ENCODE measurements around the gene CD47. TPM values are rescaled to one million over a fixed set of nuclear protein-coding genes. Genes with fewer than 3 reads are reported as not detected.

Gene CD47
- total RNA-seq, 1 experiment from 2014 or later: 89.7 TPM

- H3K27me3 ChIP-seq (ENCODE audit: control insufficient read depth, insufficient read depth, low read length): no peaks in the 10 kb centered on the region
- ChIA-PET CTCF (no interaction called here), POLR2A (no interaction called here)
- no peaks in the 10 kb centered on the region for H3K9me3 ChIP-seq (ENCODE audit: control insufficient read depth, insufficient read depth, low read depth, low read length)
- BruUV-seq (replicated peaks): no TSS peak
- H3K4me3 ChIP-seq (ENCODE audit: low read depth in 2 of 2, low read length in 2 of 2): no peak overlapping the region
- TF ChIP-seq SIN3A (IDR thresholded peaks at IDR 0.05; ENCODE audit: borderline replicate concordance, insufficient read depth, low read depth, low read length) (no peak), REST (IDR thresholded peaks at IDR 0.05; ENCODE audit: insufficient read depth in 1 of 2, low read depth in 2 of 2, low read length in 1 of 2) (no peak), CTCF (IDR thresholded peaks at IDR 0.05) (no peak), POLR2AphosphoS5 (IDR thresholded peaks at IDR 0.05; ENCODE audit: low read depth, low read length) (no peak), TCF7L2 (IDR thresholded peaks at IDR 0.05; ENCODE audit: low read depth, low read length) (no peak)
- intact Hi-C loops (cut with micrococcal nuclease; ENCODE audit: unreplicated experiment) (no loop called here), in situ Hi-C loops (cut with HindIII; ENCODE audit: low pct_unique_long_range_greater_than_20kb, low sequenced_read_pairs) (no loop called here)
- ATAC-seq (no peak), DNase-seq (ENCODE audit: low read depth, low spot score) (no peak)
- 0 out of 2 replicates have a peak, but pooled peaks cover 2% of the 10 kb centered on the region for H3K36me3 ChIP-seq (ENCODE audit: control insufficient read depth, insufficient read depth, low read length)
- no peaks in the 10 kb centered on the region for H3K4me1 ChIP-seq (ENCODE audit: control insufficient read depth, insufficient read depth, low read length)
- no peak overlapping the region for H3K27ac ChIP-seq (ENCODE audit: low read length)
Measured at GRCh38 chr3:108070356-108070755, 20.5 kb downstream of the CD47 start.

GRCh38 chr3:108067768-108068167 is 23.1 kb downstream of the CD47 start:
- POLR2A ChIA-PET: no interaction called here
- Histone ChIP-seq H3K27me3 (ENCODE audit: control insufficient read depth, insufficient read depth, low read length) (no peaks in the 10 kb centered on the region), H3K4me1 (ENCODE audit: control insufficient read depth, insufficient read depth, low read length) (no peaks in the 10 kb centered on the region), H3K9me3 (ENCODE audit: control insufficient read depth, insufficient read depth, low read depth, low read length) (no peaks in the 10 kb centered on the region), H3K27ac (ENCODE audit: low read length) (no peak overlapping the region), H3K4me3 (ENCODE audit: low read depth in 2 of 2, low read length in 2 of 2) (no peak overlapping the region), H3K36me3 (ENCODE audit: control insufficient read depth, insufficient read depth, low read length) (0 out of 2 replicates have a peak, but pooled peaks cover 2% of the 10 kb centered on the region)
- CTCF ChIA-PET: no interaction called here
- no peak for ATAC-seq
- TF ChIP-seq POLR2AphosphoS5 (IDR thresholded peaks at IDR 0.05; ENCODE audit: low read depth, low read length) (no peak), CTCF (IDR thresholded peaks at IDR 0.05) (no peak), REST (IDR thresholded peaks at IDR 0.05; ENCODE audit: insufficient read depth in 1 of 2, low read depth in 2 of 2, low read length in 1 of 2) (no peak), TCF7L2 (IDR thresholded peaks at IDR 0.05; ENCODE audit: low read depth, low read length) (no peak), SIN3A (IDR thresholded peaks at IDR 0.05; ENCODE audit: borderline replicate concordance, insufficient read depth, low read depth, low read length) (no peak)
- intact Hi-C loops (cut with micrococcal nuclease; ENCODE audit: unreplicated experiment) (no loop called here), in situ Hi-C loops (cut with HindIII; ENCODE audit: low pct_unique_long_range_greater_than_20kb, low sequenced_read_pairs) (no loop called here)
- BruUV-seq (replicated peaks): no TSS peak
- no peak for DNase-seq (ENCODE audit: low read depth, low spot score)

Measured in Panc1 (cell line).